ENCODE data around the gene TMEM108.

DNA sequence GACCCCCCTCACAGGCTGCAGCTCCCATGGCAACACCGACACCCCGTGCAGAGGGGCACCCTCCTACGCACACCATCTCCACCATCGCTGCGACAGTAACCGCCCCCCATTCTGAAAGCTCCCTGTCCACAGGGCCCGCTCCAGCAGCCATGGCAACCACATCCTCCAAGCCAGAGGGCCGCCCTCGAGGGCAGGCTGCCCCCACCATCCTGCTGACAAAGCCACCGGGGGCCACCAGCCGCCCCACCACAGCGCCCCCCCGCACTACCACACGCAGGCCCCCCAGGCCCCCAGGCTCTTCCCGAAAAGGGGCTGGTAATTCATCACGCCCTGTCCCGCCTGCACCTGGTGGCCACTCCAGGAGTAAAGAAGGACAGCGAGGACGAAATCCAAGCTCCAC is 341.7 kb downstream of the TMEM108 start:
- TF ChIP-seq CTCF (IDR thresholded peaks at IDR 0.05) (no peak), POLR2A (IDR thresholded peaks at IDR 0.05) (no peak)
